ENCODE measurements around the gene AKR1C2.
"Not testable (repeated sequence)": the region's sequence is repeated elsewhere in the genome, so short reads cannot be mapped to it uniquely, and the experiment has no call there.

Gene AKR1C2

GRCh38 chr10:5003127-5004029, at the start of gene AKR1C2:
TSS of gene AKR1C2 (minus strand) at chr10:5003857. CDS start at chr10:5003835, 22 bp downstream.
- not testable (repeated sequence) for DNase-seq (ENCODE audit: low spot score)

DNA sequence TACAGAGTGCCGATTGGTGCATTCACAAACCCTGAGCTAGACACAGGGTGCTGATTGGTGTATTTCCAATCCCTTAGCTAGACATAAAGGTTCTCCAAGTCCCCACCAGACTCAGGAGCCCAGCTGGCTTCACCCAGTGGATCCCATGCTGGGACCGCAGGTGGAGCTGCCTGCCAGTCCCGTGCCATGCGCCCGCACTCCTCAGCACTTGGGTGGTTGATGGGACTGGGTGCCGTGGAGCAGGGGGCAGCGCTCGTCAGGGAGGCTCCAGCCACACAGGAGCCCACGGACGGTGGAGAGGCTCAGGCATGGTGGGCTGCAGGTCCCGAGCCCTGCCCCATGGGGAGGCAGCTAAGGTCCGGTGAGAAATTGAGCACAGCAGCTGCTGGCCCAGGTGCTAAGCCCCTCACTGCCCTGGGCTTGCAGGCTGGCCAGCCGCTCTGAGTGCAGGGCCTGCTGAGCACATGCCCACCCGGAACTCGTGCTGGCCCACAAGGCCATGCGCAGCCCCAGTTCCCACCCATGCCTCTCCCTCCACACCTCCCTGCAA, 49.4 kb upstream of the AKR1C2 start:
- not testable (repeated sequence) for DNase-seq (ENCODE audit: low spot score)

DNA sequence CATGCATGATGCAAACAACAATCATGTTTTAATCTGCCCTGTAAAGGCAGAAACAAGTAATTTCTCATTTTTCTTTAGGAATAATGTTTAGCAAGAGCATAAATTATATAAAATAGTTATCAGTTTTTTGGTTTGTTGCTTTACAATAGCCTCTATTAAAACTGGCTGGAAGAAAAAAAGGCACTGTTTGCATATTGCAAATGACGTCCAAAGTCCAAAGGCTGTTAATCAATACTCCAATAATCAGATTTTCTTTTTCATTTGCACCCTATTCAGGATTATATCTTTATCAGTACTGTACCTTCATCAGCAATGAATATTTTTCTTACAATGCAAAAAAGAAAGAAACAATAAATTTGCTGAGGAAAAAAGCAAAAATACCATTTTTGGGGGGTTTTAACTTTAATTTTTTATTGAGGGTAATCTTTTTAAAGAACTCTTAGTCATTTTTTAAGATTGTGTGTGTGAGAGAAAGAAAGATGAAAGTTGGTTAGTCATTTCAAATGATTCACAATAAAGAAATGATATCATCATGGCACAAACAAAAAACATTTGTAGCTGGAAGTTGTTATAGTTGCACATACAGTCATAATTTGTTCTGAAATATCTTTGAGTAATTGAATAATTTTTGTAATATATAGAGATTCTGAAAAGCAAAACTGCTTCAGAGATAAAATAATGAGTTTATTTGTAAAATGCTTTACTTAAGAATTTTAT, 44.4 kb upstream of the AKR1C2 start:
- no peak for DNase-seq (ENCODE audit: low spot score)

DNA sequence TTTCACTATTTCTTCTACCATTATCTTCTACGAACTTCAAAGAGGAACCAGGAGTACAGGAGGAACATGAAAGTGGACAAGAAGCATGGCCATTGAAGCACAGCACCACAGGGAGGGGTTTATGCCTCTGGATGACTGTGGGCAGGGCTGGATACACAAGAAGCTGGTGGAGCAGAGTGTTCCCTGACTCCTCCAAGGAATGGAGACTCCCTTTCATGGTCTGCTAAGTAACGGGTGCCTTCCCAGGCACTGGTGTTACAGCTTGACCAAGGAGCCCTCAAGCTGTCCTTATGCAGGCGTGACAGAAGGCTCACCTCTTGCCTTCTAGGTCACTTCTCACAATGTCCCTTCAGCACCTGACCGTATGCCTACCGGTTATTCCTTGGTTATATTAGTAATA, 43.4 kb upstream of the AKR1C2 start:
- DNase-seq (ENCODE audit: low spot score): not testable (repeated sequence)

DNA sequence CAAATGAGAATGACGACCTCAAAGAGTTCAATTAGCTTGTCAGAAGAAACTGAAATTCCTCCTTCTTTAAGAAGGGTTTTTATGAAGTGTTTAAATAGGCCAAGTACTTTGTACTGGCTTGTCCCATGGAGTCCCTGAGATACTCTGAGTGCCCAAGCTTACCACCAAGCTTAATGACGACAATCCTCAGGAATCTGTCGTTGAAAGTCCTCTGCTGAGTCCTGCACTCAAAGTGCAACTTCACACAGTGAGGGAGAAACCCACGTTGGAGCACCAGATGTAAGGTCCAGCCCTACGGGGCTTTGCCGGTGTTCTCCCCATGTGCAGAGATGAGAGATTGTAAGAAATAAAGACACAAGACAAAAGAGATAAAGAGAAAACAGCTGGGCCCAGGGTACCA, 42.8 kb upstream of the AKR1C2 start:
- DNase-seq (ENCODE audit: low spot score): no peak

DNA sequence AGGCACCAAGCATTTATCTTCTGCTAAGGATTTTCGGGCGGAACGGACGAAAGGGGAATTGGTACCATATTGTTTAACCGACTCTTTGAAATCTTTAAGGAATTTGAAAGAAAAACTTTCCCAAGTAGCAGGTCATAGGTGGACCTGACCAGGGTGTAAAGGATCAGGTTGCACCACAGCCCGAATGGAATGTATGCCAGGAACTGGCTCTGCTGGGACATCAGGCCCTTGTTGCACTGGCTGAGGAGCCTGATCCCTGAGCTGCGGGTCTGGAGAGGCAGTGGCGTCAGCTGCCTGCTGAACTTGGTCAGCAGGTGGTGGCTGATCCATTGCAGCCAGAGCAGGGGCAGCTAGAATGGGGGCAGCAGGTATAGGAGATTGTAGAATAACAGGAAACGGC, 41.4 kb upstream of the AKR1C2 start:
- DNase-seq (ENCODE audit: low spot score): no peak

- no peak for DNase-seq (ENCODE audit: low spot score)
These were observed 40.1 kb upstream of the AKR1C2 start for GRCh38 chr10:5043716-5044115.

- DNase-seq (ENCODE audit: low spot score): no peak
These were observed 39.3 kb upstream of the AKR1C2 start for GRCh38 chr10:5042922-5043321.

DNA sequence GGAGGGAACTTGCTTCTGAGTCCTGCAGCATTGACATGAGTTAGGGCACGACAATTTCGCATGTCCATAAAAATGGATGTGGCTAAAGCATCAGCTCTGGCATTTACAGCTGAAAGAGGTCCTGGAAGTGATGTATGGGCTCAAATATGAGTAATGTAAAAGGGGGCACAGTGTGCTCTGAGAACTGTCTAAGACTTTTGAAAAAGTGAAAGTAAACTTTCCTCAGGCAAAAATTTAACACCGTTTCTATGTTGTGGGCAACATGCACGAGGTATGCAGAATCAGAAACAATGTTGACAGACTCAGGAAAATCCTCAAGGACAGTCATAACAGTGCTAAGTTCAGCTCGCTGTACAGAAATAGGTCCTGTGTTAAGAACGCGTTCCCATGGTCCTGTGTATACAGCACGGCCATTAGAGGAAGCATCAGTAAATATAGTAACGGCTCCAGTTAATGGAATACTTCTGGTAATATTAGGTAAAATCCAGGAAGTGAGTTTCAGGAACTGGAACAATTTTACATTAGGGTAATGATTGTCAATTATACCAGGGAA, 37.9 kb upstream of the AKR1C2 start:
- no peak for DNase-seq (ENCODE audit: low spot score)

- DNase-seq (ENCODE audit: low spot score): no peak
These were observed 37.3 kb upstream of the AKR1C2 start for GRCh38 chr10:5040781-5041470.

GRCh38 chr10:5040010-5040673, 36.5 kb upstream of the AKR1C2 start:
- no peak for DNase-seq (ENCODE audit: low spot score)

DNA sequence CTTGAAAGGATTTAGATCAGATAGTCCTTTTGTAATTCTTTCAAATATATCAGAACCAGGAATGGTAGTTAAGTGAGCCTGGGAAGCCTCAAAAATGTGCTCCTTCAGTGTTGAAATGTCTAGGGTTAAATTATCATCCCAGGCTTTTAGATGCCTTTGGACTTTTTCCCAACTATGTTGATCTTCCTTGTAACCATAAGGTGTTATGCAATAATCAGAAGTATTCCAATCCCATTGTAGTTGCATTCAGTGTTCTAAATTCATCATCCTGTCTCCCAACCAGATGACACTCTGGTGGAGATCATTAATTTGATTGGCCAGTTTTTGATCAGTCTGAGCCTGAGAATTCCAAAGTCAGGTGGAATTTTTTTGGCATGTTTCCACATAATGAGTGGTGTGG, 35.1 kb upstream of the AKR1C2 start:
- DNase-seq (ENCODE audit: low spot score): no peak

DNA sequence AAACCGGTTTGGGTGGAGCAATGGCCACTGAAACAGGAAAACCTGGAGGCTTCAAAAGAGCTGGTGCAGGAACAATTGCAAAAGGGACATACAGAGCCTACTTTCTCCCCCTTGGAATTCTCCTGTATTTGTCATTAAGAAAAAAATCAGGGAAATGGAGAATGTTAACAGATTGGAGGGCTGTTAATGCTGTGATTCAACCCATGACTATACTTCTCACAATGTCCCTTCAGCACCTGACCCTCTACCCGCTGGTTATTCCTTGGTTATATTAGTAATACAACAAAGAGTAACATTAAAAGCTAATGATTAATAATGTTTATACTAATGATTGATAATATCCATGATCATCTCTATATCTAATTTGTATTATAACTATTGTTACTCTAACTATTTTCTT, 34.4 kb upstream of the AKR1C2 start:
- DNase-seq (ENCODE audit: low spot score): no peak

DNA sequence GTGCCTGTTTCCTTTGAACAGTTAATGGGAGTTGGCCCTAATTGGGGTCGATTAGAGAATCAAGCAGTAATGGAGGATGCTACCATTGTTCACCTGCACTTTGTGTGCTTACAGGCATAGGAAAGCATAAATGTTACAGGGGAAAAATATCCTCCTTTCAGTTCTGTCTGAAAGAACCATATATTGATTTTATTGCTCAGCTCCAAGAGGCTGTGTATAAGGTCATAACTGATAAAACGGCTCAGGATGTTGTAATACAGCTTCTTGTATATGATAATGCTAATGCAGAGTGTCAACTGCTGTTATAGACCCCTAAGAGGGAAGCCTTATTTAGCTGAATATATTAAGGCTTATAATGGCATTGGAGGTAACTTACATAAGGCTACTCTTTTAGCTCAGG, 32.9 kb upstream of the AKR1C2 start:
- no peak for DNase-seq (ENCODE audit: low spot score)

GRCh38 chr10:5035356-5035755, 31.7 kb upstream of the AKR1C2 start:
- no peak for DNase-seq (ENCODE audit: low spot score)

GRCh38 chr10:5034588-5034987, 30.9 kb upstream of the AKR1C2 start:
- no peak for DNase-seq (ENCODE audit: low spot score)

DNA sequence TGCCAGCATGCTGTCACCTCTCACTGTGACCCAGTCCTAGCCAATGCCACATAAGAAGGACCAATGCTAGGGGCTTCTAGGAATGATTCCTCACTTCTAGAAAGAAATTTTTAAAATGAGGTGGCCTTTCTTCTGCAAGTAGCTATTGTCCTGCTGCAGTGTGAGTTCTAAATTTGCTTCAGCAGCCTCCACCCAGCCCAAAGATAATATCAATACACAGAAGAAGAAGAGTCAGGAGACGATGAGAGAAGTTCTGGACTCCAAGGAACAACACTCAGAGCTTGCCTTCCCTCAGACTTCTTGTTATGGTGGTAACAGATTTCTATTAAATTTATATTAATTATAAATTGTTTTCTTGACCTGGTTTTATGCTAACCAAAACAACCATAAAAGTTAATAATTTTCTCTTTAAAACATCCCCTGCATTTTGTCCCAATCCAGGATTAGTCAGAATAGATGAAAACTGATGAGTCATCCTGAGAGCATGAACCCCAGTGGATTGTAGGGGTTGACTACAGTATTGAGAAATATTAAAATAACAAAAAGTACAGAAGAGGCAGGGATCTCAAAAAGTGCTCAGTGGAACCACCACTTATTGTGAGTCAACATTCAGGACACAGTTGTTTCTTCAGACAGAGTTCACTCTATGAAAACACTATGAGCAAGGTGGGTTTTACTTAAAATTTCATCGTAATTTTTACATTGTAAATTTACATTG, 29.6 kb upstream of the AKR1C2 start:
- DNase-seq (ENCODE audit: low spot score): no peak

DNA sequence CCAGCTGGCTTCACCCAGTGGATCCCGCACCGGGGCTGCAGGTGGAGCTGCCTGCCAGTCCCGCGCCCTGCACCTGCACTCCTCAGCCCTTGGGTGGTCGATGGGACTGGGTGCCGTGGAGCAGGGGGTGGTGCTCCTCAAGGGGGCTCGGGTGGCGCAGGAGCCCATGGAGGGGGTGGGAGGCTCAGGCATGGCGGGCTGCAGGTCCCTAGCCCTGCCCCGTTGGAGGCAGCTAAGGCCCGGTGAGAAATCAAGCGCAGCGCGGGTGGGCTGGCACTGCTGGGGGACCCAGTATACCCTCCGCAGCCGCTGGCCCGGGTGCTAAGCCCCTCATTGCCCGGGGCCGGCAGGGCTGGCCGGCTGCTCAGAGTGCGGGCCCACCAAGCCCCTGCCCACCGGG, 28.8 kb upstream of the AKR1C2 start:
- not testable (repeated sequence) for DNase-seq (ENCODE audit: low spot score)

GRCh38 chr10:5031588-5031987, 27.9 kb upstream of the AKR1C2 start:
- not testable (repeated sequence) for DNase-seq (ENCODE audit: low spot score)

DNA sequence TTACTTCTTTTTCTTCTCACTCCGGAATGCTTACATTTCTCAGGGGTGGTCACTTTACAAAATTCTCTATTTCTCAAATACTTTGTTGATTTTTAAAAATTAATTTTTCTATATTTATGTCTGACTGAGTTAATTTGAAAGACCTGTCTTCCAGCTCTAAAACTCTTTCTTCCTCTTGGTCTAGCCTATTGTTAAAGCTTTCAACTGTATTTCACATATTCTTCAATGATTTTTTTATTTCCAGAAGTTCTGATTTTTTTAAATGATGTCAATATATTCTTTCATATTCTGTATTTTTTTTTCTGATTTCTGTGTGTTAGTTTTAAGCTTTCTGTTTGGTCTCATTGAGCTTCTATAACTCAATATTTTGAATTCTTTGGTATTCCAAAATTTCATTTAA, 27.3 kb upstream of the AKR1C2 start:
- DNase-seq (ENCODE audit: low spot score): no peak

GRCh38 chr10:5025461-5025881, 21.8 kb upstream of the AKR1C2 start:
- not testable (repeated sequence) for DNase-seq (ENCODE audit: low spot score)

All from germinal center (tissue), 1 donor.